HepG2 (cell line): ENCODE results near the gene DLX5. TPM values are rescaled to one million over a fixed set of nuclear protein-coding genes. Genes with fewer than 3 reads are reported as not detected.
A peak's percentile ranks its signal among the peaks of the same experiment; 100 is the strongest.

ENCODE experiments used
- GABPA ChIP-seq, 2 experiments: IDR thresholded peaks; 2 replicates each; pipeline ENCODE4 v1.6.1; 2011 to 2016; ENCODE audit warnings: low read depth in 2 of 2, low read length in 1 of 2, missing biosample characterization in 1 of 2, missing genetic modification characterization in 1 of 2
- ISX ChIP-seq: sonication (generic); formaldehyde crosslinking; conservative IDR thresholded peaks from 2 replicates; pipeline ENCODE4 v1.5.0; 2020; ENCODE audit warnings: missing genetic modification reagents
- MED1 ChIP-seq: sonication (generic); formaldehyde crosslinking; IDR thresholded peaks from 2 replicates; pipeline ENCODE4 v1.4.0; 2020; ENCODE audit warnings: missing genetic modification reagents
- MTF1 ChIP-seq: sonication (generic); formaldehyde crosslinking; IDR thresholded peaks from 2 replicates; pipeline ENCODE4 v1.5.0; 2020; ENCODE audit warnings: missing genetic modification reagents
- RBFOX2 ChIP-seq: fragments of 200-400 bp; formaldehyde crosslinking; IDR thresholded peaks from 2 replicates; pipeline ENCODE4 v1.6.1; 2017; ENCODE audit warnings: low read depth, mild to moderate bottlenecking, low read length
- SAFB2 ChIP-seq: sonication (generic); formaldehyde crosslinking; IDR thresholded peaks from 2 replicates; pipeline ENCODE4 v1.5.1; 2020; ENCODE audit warnings: missing genetic modification reagents, low read depth, mild to moderate bottlenecking, borderline replicate concordance
- SIX4 ChIP-seq: sonication (generic); formaldehyde crosslinking; IDR thresholded peaks from 2 replicates; pipeline ENCODE4 v1.4.0; 2020; ENCODE audit warnings: missing genetic modification reagents
- SP140L ChIP-seq: sonication (generic); formaldehyde crosslinking; IDR thresholded peaks from 2 replicates; pipeline ENCODE4 v1.4.0; 2020; ENCODE audit warnings: missing genetic modification reagents, borderline replicate concordance
- SPEN ChIP-seq: sonication (generic); formaldehyde crosslinking; IDR thresholded peaks from 2 replicates; pipeline ENCODE4 v1.5.1; 2020; ENCODE audit warnings: low read depth, mild to moderate bottlenecking, missing genetic modification reagents
- TCF12 ChIP-seq, 2 experiments: fragments of 450-650 bp in 1 of 2; sonication (generic) in 1 of 2; formaldehyde crosslinking in 1 of 2; IDR thresholded peaks; 2 replicates each; pipeline versions ENCODE4 v1.6.1 to v1.8.0; 2017 to 2022; ENCODE audit warnings: antibody characterized with exemption in 1 of 2, mild to moderate bottlenecking in 1 of 2, missing genetic modification reagents in 1 of 2, moderate library complexity in 1 of 2
- ZBTB38 ChIP-seq: sonication (generic); formaldehyde crosslinking; IDR thresholded peaks from 2 replicates; pipeline ENCODE4 v1.5.1; 2020; ENCODE audit warnings: mild to moderate bottlenecking, missing genetic modification reagents
- ZBTB46 ChIP-seq: sonication (generic); formaldehyde crosslinking; IDR thresholded peaks from 2 replicates; pipeline ENCODE4 v1.4.0; 2020; ENCODE audit warnings: mild to moderate bottlenecking, missing genetic modification reagents, borderline replicate concordance
- ZKSCAN8 ChIP-seq: IDR thresholded peaks from 2 replicates; pipeline ENCODE4 v1.6.1; 2016; ENCODE audit warnings: borderline replicate concordance, missing genetic modification reagents, missing compliant biosample characterization
- ZNF205 ChIP-seq: IDR thresholded peaks from 2 replicates; pipeline ENCODE4 v1.6.1; 2018; ENCODE audit warnings: missing biosample characterization, missing genetic modification reagents
- ZNF331 ChIP-seq: sonication (generic); formaldehyde crosslinking; IDR thresholded peaks from 2 replicates; pipeline ENCODE4 v1.4.0; 2020; ENCODE audit warnings: missing genetic modification reagents
- ZNF552 ChIP-seq: sonication (generic); formaldehyde crosslinking; IDR thresholded peaks from 2 replicates; pipeline ENCODE4 v1.9.0; 2022; ENCODE audit warnings: missing genetic modification reagents, mild to moderate bottlenecking, borderline replicate concordance
- ZNF724P ChIP-seq: sonication (generic); formaldehyde crosslinking; IDR thresholded peaks from 2 replicates; pipeline ENCODE4 v1.8.0; 2022; ENCODE audit warnings: missing genetic modification reagents, borderline replicate concordance
- ZNF772 ChIP-seq: sonication (generic); formaldehyde crosslinking; IDR thresholded peaks from 2 replicates; pipeline ENCODE4 v1.5.0; 2020; ENCODE audit warnings: mild to moderate bottlenecking, missing genetic modification reagents
- polyA plus RNA-seq, 8 experiments: library from polyadenylated mRNA; depleted of rRNA in 3 of 8; stranded (reverse) in 7 of 8; unstranded in 1 of 8; fragments of >200 nt; fragmentation: Illumina TruSeq in 4 of 8; extraction: Trizol in 4 of 8; gene quantifications; 2 replicates each; pipeline versions ENCODE4 v1.2.1 to v1.2.3, GENCODE V29; 2011 to 2016; ENCODE audit warnings: low read depth in 4 of 8, missing spikeins in 1 of 8, mixed read lengths in 1 of 8; ENCODE audit not compliant: insufficient read depth in 1 of 8
- total RNA-seq, 5 experiments: library from RNA; depleted of rRNA; stranded (reverse); fragments of >200 nt; fragmentation: Illumina TruSeq; extraction: Trizol; gene quantifications; 2 replicates each; pipeline ENCODE4 v1.2.3, GENCODE V29; 2016; ENCODE audit warnings: low read depth in 1 of 5
- TF ChIP-seq, protein P1 (sequence below): sonication (generic); formaldehyde crosslinking; IDR thresholded peaks from 2 replicates; pipeline ENCODE4 v1.9.0; 2022; ENCODE audit warnings: missing genetic modification reagents, mild to moderate bottlenecking, borderline replicate concordance
- TF ChIP-seq, protein P2 (sequence below): sonication (generic); formaldehyde crosslinking; IDR thresholded peaks from 2 replicates; pipeline ENCODE4 v1.4.0; 2020; ENCODE audit warnings: missing genetic modification reagents
- TF ChIP-seq, protein P3 (sequence below): sonication (generic); formaldehyde crosslinking; IDR thresholded peaks from 2 replicates; pipeline ENCODE4 v1.8.0; 2022; ENCODE audit warnings: mild to moderate bottlenecking, missing genetic modification reagents, borderline replicate concordance
- TF ChIP-seq, protein P4 (sequence below): sonication (generic); formaldehyde crosslinking; IDR thresholded peaks from 2 replicates; pipeline ENCODE4 v1.5.0; 2020; ENCODE audit warnings: missing genetic modification reagents, mild to moderate bottlenecking, borderline replicate concordance

The DLX5 gene
- total and polyA plus RNA-seq, 2 of the 13 experiments (the other 11 are each of a cell fraction or from before 2014, with no cell fraction given), result not detected

GRCh38 chr7:97006055-97006815 is 18.4 kb downstream of the DLX5 start (continued):
- TF ChIP-seq, protein P1, sequence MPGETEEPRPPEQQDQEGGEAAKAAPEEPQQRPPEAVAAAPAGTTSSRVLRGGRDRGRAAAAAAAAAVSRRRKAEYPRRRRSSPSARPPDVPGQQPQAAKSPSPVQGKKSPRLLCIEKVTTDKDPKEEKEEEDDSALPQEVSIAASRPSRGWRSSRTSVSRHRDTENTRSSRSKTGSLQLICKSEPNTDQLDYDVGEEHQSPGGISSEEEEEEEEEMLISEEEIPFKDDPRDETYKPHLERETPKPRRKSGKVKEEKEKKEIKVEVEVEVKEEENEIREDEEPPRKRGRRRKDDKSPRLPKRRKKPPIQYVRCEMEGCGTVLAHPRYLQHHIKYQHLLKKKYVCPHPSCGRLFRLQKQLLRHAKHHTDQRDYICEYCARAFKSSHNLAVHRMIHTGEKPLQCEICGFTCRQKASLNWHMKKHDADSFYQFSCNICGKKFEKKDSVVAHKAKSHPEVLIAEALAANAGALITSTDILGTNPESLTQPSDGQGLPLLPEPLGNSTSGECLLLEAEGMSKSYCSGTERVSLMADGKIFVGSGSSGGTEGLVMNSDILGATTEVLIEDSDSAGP (CRISPR knock-in tag), result no peak; the same call in 1 of the 2 replicates
- TF ChIP-seq SIX4, result no peak
- peak; percentile 45 for TF ChIP-seq ZNF724P (CRISPR knock-in tag)
- peak; percentile 89 for TF ChIP-seq RBFOX2
- TF ChIP-seq ZNF205 (CRISPR knock-in tag), result no peak
- TF ChIP-seq ZKSCAN8 (CRISPR knock-in tag), result no peak
- no peak for TF ChIP-seq MTF1 (CRISPR knock-in tag)
- TF ChIP-seq, protein P2, sequence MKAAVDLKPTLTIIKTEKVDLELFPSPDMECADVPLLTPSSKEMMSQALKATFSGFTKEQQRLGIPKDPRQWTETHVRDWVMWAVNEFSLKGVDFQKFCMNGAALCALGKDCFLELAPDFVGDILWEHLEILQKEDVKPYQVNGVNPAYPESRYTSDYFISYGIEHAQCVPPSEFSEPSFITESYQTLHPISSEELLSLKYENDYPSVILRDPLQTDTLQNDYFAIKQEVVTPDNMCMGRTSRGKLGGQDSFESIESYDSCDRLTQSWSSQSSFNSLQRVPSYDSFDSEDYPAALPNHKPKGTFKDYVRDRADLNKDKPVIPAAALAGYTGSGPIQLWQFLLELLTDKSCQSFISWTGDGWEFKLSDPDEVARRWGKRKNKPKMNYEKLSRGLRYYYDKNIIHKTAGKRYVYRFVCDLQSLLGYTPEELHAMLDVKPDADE (CRISPR knock-in tag), result no peak
- no peak for TF ChIP-seq ZNF772 (CRISPR knock-in tag)
- no peak for TF ChIP-seq ISX (CRISPR knock-in tag)
- peak; percentile 22; the same call in 1 of the 2 replicates for TF ChIP-seq SPEN (CRISPR knock-in tag)
- no peak for TF ChIP-seq GABPA (IDR thresholded peaks at IDR 0.05; ENCODE audit: low read depth, low read length)
- TF ChIP-seq GABPA (CRISPR knock-in tag; IDR thresholded peaks at IDR 0.05; ENCODE audit: low read depth), result no peak
- TF ChIP-seq TCF12 (IDR thresholded peaks at IDR 0.05), result no peak
- 0 out of 2 replicates have a peak, but pooled peaks have one; percentile 48 for TF ChIP-seq TCF12 (CRISPR knock-in tag; IDR thresholded peaks at IDR 0.05)
- TF ChIP-seq ZBTB46 (CRISPR knock-in tag), result no peak
- no peak for TF ChIP-seq ZNF552 (CRISPR knock-in tag)
- TF ChIP-seq, protein P3, sequence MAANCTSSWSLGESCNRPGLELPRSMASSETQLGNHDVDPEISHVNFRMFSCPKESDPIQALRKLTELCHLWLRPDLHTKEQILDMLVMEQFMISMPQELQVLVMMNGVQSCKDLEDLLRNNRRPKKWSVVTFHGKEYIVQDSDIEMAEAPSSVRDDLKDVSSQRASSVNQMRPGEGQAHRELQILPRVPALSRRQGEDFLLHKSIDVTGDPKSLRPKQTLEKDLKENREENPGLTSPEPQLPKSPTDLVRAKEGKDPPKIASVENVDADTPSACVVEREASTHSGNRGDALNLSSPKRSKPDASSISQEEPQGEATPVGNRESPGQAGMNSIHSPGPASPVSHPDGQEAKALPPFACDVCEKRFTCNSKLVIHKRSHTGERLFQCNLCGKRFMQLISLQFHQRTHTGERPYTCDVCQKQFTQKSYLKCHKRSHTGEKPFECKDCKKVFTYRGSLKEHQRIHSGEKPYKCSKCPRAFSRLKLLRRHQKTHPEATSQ, result no peak
- no peak; the same call in none of the 2 replicates for TF ChIP-seq MED1 (CRISPR knock-in tag)
- TF ChIP-seq SAFB2 (CRISPR knock-in tag), result 0 out of 2 replicates have a peak, but pooled peaks have one; percentile 50
- no peak for TF ChIP-seq SP140L (CRISPR knock-in tag)
- TF ChIP-seq ZNF331, result peak; percentile 51; the same call in 1 of the 2 replicates
- TF ChIP-seq, protein P4, sequence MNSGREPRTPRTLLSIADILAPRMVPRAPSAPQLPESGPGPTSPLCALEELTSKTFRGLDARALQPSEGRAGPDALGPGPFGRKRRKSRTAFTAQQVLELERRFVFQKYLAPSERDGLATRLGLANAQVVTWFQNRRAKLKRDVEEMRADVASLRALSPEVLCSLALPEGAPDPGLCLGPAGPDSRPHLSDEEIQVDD, result no peak
- TF ChIP-seq ZBTB38 (CRISPR knock-in tag), result no peak
